ENCODE results near the gene STX19. TPM values are rescaled to one million over a fixed set of nuclear protein-coding genes. Genes with fewer than 3 reads are reported as not detected.
A peak's percentile ranks its signal among the peaks of the same experiment; 100 is the strongest.

STX19 gene
- total and polyA plus RNA-seq, 2 donors = 0.42 to 2.6 TPM

GRCh38 chr3:94043285-94043684 is 14.9 kb upstream of the STX19 start:
- Histone ChIP-seq H3K9me3 (ENCODE audit: control insufficient read depth in 2 of 2, insufficient read depth in 1 of 2, low read length in 1 of 2) (peaks cover 0 to 7% of the 10 kb centered on the region in 2 donors), H3K36me3 (ENCODE audit: control insufficient read depth in 2 of 2, insufficient read depth in 2 of 2, low read length in 1 of 2) (peaks cover 4 to 10% of the 10 kb centered on the region in 2 donors), H3K4me3 (ENCODE audit: low read length in 2 of 2) (no peak overlapping the region), H3K4me1 (ENCODE audit: control insufficient read depth in 2 of 2, insufficient read depth in 2 of 2, low read length in 2 of 2) (no peaks in the 10 kb centered on the region), H3K27ac (ENCODE audit: low read depth in 1 of 2, low read length in 1 of 2) (no peak overlapping the region), H3K27me3 (ENCODE audit: control insufficient read depth in 2 of 2, insufficient read depth in 1 of 2, low read length in 1 of 2) (no peaks in the 10 kb centered on the region)
- no peak for DNase-seq (ENCODE audit: low read depth in 6 of 9, low spot score in 9 of 9)
- WGBS = 100% methylated on average over 1 of the region's 1 CpG

GRCh38 chr3:94036909-94037507 is 8.6 kb upstream of the STX19 start:
- no peaks in the 10 kb centered on the region for H3K36me3 ChIP-seq (ENCODE audit: control insufficient read depth in 2 of 2, insufficient read depth in 2 of 2, low read length in 1 of 2)
- no peaks in the 10 kb centered on the region for H3K27me3 ChIP-seq (ENCODE audit: control insufficient read depth in 2 of 2, insufficient read depth in 1 of 2, low read length in 1 of 2)
- H3K27ac ChIP-seq (ENCODE audit: low read depth in 1 of 2, low read length in 1 of 2) = no peak overlapping the region
- no peak overlapping the region for H3K4me3 ChIP-seq (ENCODE audit: low read length in 2 of 2)
- DNase-seq (ENCODE audit: low read depth in 6 of 9, low spot score in 9 of 9) = peak in 1 of 9 donors; percentile 8
- H3K4me1 ChIP-seq (ENCODE audit: control insufficient read depth in 2 of 2, insufficient read depth in 2 of 2, low read length in 2 of 2) = no peaks in the 10 kb centered on the region
- 93% methylated on average over 3 of the region's 3 CpGs for WGBS
- H3K9me3 ChIP-seq (ENCODE audit: control insufficient read depth in 2 of 2, insufficient read depth in 1 of 2, low read length in 1 of 2) = no peaks in the 10 kb centered on the region

GRCh38 chr3:94026623-94027022 is 1.8 kb downstream of the STX19 start:
- no peaks in the 10 kb centered on the region for H3K36me3 ChIP-seq (ENCODE audit: control insufficient read depth in 2 of 2, insufficient read depth in 2 of 2, low read length in 1 of 2)
- 98% methylated on average over 2 of the region's 2 CpGs for WGBS
- no peak overlapping the region for H3K4me3 ChIP-seq (ENCODE audit: low read length in 2 of 2)
- H3K27ac ChIP-seq (ENCODE audit: low read depth in 1 of 2, low read length in 1 of 2) = no peak overlapping the region
- no peaks in the 10 kb centered on the region for H3K9me3 ChIP-seq (ENCODE audit: control insufficient read depth in 2 of 2, insufficient read depth in 1 of 2, low read length in 1 of 2)
- no peak for DNase-seq (ENCODE audit: low read depth in 6 of 9, low spot score in 9 of 9)
- no peaks in the 10 kb centered on the region for H3K4me1 ChIP-seq (ENCODE audit: control insufficient read depth in 2 of 2, insufficient read depth in 2 of 2, low read length in 2 of 2)
- H3K27me3 ChIP-seq (ENCODE audit: control insufficient read depth in 2 of 2, insufficient read depth in 1 of 2, low read length in 1 of 2) = no peaks in the 10 kb centered on the region

GRCh38 chr3:94024385-94024784 is 4.0 kb downstream of the STX19 start:
- Histone ChIP-seq H3K9me3 (ENCODE audit: control insufficient read depth in 2 of 2, insufficient read depth in 1 of 2, low read length in 1 of 2) (no peaks in the 10 kb centered on the region), H3K36me3 (ENCODE audit: control insufficient read depth in 2 of 2, insufficient read depth in 2 of 2, low read length in 1 of 2) (no peaks in the 10 kb centered on the region), H3K27me3 (ENCODE audit: control insufficient read depth in 2 of 2, insufficient read depth in 1 of 2, low read length in 1 of 2) (no peaks in the 10 kb centered on the region), H3K4me1 (ENCODE audit: control insufficient read depth in 2 of 2, insufficient read depth in 2 of 2, low read length in 2 of 2) (no peaks in the 10 kb centered on the region), H3K27ac (ENCODE audit: low read depth in 1 of 2, low read length in 1 of 2) (no peak overlapping the region), H3K4me3 (ENCODE audit: low read length in 2 of 2) (no peak overlapping the region)
- 97% methylated on average over 3 of the region's 3 CpGs for WGBS
- DNase-seq (ENCODE audit: low read depth in 6 of 9, low spot score in 9 of 9) = no peak

GRCh38 chr3:94020293-94020692 is 8.1 kb downstream of the STX19 start:
- no peak overlapping the region for H3K4me3 ChIP-seq (ENCODE audit: low read length in 2 of 2)
- no peak for DNase-seq (ENCODE audit: low read depth in 6 of 9, low spot score in 9 of 9)
- no peaks in the 10 kb centered on the region for H3K9me3 ChIP-seq (ENCODE audit: control insufficient read depth in 2 of 2, insufficient read depth in 1 of 2, low read length in 1 of 2)
- no peaks in the 10 kb centered on the region for H3K27me3 ChIP-seq (ENCODE audit: control insufficient read depth in 2 of 2, insufficient read depth in 1 of 2, low read length in 1 of 2)
- no peak overlapping the region for H3K27ac ChIP-seq (ENCODE audit: low read depth in 1 of 2, low read length in 1 of 2)
- 98% methylated on average over 3 of the region's 3 CpGs for WGBS
- no peaks in the 10 kb centered on the region for H3K36me3 ChIP-seq (ENCODE audit: control insufficient read depth in 2 of 2, insufficient read depth in 2 of 2, low read length in 1 of 2)
- no peaks in the 10 kb centered on the region for H3K4me1 ChIP-seq (ENCODE audit: control insufficient read depth in 2 of 2, insufficient read depth in 2 of 2, low read length in 2 of 2)

GRCh38 chr3:94019659-94020058 is 8.7 kb downstream of the STX19 start:
- H3K4me1 ChIP-seq (ENCODE audit: control insufficient read depth in 2 of 2, insufficient read depth in 2 of 2, low read length in 2 of 2) = no peaks in the 10 kb centered on the region
- WGBS = 96% methylated on average over 2 of the region's 2 CpGs
- H3K27me3 ChIP-seq (ENCODE audit: control insufficient read depth in 2 of 2, insufficient read depth in 1 of 2, low read length in 1 of 2) = no peaks in the 10 kb centered on the region
- H3K4me3 ChIP-seq (ENCODE audit: low read length in 2 of 2) = no peak overlapping the region
- no peaks in the 10 kb centered on the region for H3K9me3 ChIP-seq (ENCODE audit: control insufficient read depth in 2 of 2, insufficient read depth in 1 of 2, low read length in 1 of 2)
- H3K36me3 ChIP-seq (ENCODE audit: control insufficient read depth in 2 of 2, insufficient read depth in 2 of 2, low read length in 1 of 2) = no peaks in the 10 kb centered on the region
- no peak for DNase-seq (ENCODE audit: low read depth in 6 of 9, low spot score in 9 of 9)
- no peak overlapping the region for H3K27ac ChIP-seq (ENCODE audit: low read depth in 1 of 2, low read length in 1 of 2)

- Histone ChIP-seq H3K4me1 (ENCODE audit: control insufficient read depth in 2 of 2, insufficient read depth in 2 of 2, low read length in 2 of 2) (no peaks in the 10 kb centered on the region), H3K36me3 (ENCODE audit: control insufficient read depth in 2 of 2, insufficient read depth in 2 of 2, low read length in 1 of 2) (no peaks in the 10 kb centered on the region), H3K9me3 (ENCODE audit: control insufficient read depth in 2 of 2, insufficient read depth in 1 of 2, low read length in 1 of 2) (no peaks in the 10 kb centered on the region), H3K27ac (ENCODE audit: low read depth in 1 of 2, low read length in 1 of 2) (no peak overlapping the region), H3K4me3 (ENCODE audit: low read length in 2 of 2) (no peak overlapping the region), H3K27me3 (ENCODE audit: control insufficient read depth in 2 of 2, insufficient read depth in 1 of 2, low read length in 1 of 2) (no peaks in the 10 kb centered on the region)
- DNase-seq (ENCODE audit: low read depth in 6 of 9, low spot score in 9 of 9) = peak in 6 of 9 donors; percentile 13 to 65 (median 22)
- 70% methylated on average over 1 of the region's 1 CpG for WGBS
These were observed 13.4 kb downstream of the STX19 start for GRCh38 chr3:94015025-94015424.

- no peak for DNase-seq (ENCODE audit: low read depth in 6 of 9, low spot score in 9 of 9)
- Histone ChIP-seq H3K9me3 (ENCODE audit: control insufficient read depth in 2 of 2, insufficient read depth in 1 of 2, low read length in 1 of 2) (no peaks in the 10 kb centered on the region), H3K4me1 (ENCODE audit: control insufficient read depth in 2 of 2, insufficient read depth in 2 of 2, low read length in 2 of 2) (no peaks in the 10 kb centered on the region), H3K27me3 (ENCODE audit: control insufficient read depth in 2 of 2, insufficient read depth in 1 of 2, low read length in 1 of 2) (no peaks in the 10 kb centered on the region), H3K36me3 (ENCODE audit: control insufficient read depth in 2 of 2, insufficient read depth in 2 of 2, low read length in 1 of 2) (no peaks in the 10 kb centered on the region), H3K27ac (ENCODE audit: low read depth in 1 of 2, low read length in 1 of 2) (no peak overlapping the region), H3K4me3 (ENCODE audit: low read length in 2 of 2) (no peak overlapping the region)
- WGBS = 94% methylated on average over 1 of the region's 1 CpG
These were observed 16.2 kb downstream of the STX19 start for GRCh38 chr3:94012185-94012584.

GRCh38 chr3:94011233-94011711 is 17.1 kb downstream of the STX19 start:
- H3K27ac ChIP-seq (ENCODE audit: low read depth in 1 of 2, low read length in 1 of 2) = no peak overlapping the region
- no peaks in the 10 kb centered on the region for H3K36me3 ChIP-seq (ENCODE audit: control insufficient read depth in 2 of 2, insufficient read depth in 2 of 2, low read length in 1 of 2)
- WGBS = 91% methylated on average over 3 of the region's 3 CpGs
- H3K4me1 ChIP-seq (ENCODE audit: control insufficient read depth in 2 of 2, insufficient read depth in 2 of 2, low read length in 2 of 2) = no peaks in the 10 kb centered on the region
- H3K4me3 ChIP-seq (ENCODE audit: low read length in 2 of 2) = no peak overlapping the region
- H3K27me3 ChIP-seq (ENCODE audit: control insufficient read depth in 2 of 2, insufficient read depth in 1 of 2, low read length in 1 of 2) = no peaks in the 10 kb centered on the region
- no peaks in the 10 kb centered on the region for H3K9me3 ChIP-seq (ENCODE audit: control insufficient read depth in 2 of 2, insufficient read depth in 1 of 2, low read length in 1 of 2)
- DNase-seq (ENCODE audit: low read depth in 6 of 9, low spot score in 9 of 9) = no peak
